GM18526 (cell line): ENCODE data around the gene FAHD2A.
A peak's percentile ranks its signal among the peaks of the same experiment; 100 is the strongest.

ENCODE experiments used
- POLR2A ChIP-seq: IDR thresholded peaks from 3 replicates; pipeline ENCODE4 v1.6.1; 2011; ENCODE audit not compliant: insufficient read length; ENCODE audit errors: extremely low read depth

FAHD2A gene

GRCh38 chr2:95402370-95403203 lies at the start of gene FAHD2A:
FAHD2A (plus strand) TSS chr2:95402708; CDS start chr2:95405559, 2,851 bp downstream.
- TF ChIP-seq POLR2A: peak; percentile 82

- no peak for TF ChIP-seq POLR2A
Measured at GRCh38 chr2:95353055-95353575, 49.4 kb upstream of the FAHD2A start.

GRCh38 chr2:95353613-95354468 lies 48.7 kb upstream of the FAHD2A start:
- TF ChIP-seq POLR2A: no peak

GRCh38 chr2:95354469-95354901 lies 48.0 kb upstream of the FAHD2A start:
- no peak for TF ChIP-seq POLR2A

- no peak for TF ChIP-seq POLR2A
Measured at GRCh38 chr2:95354925-95355324, 47.6 kb upstream of the FAHD2A start.

- no peak for TF ChIP-seq POLR2A
Measured at GRCh38 chr2:95356821-95357700, 45.4 kb upstream of the FAHD2A start.

- no peak for TF ChIP-seq POLR2A
Measured at GRCh38 chr2:95357717-95358280, 44.7 kb upstream of the FAHD2A start.

GRCh38 chr2:95359031-95359430 lies 43.5 kb upstream of the FAHD2A start:
- TF ChIP-seq POLR2A: no peak

GRCh38 chr2:95359501-95359930 lies 43.0 kb upstream of the FAHD2A start:
- TF ChIP-seq POLR2A: no peak

GRCh38 chr2:95361216-95361980 lies 41.1 kb upstream of the FAHD2A start:
- TF ChIP-seq POLR2A: no peak

GRCh38 chr2:95362486-95362885 lies 40.0 kb upstream of the FAHD2A start:
- TF ChIP-seq POLR2A: no peak

- TF ChIP-seq POLR2A: no peak
Measured at GRCh38 chr2:95366514-95366913, 36.0 kb upstream of the FAHD2A start.

- TF ChIP-seq POLR2A: no peak
Measured at GRCh38 chr2:95372216-95372829, 30.2 kb upstream of the FAHD2A start.
